ENCODE measurements around the gene DYNLT2.
"Not testable (repeated sequence)": the region's sequence is repeated elsewhere in the genome, so short reads cannot be mapped to it uniquely, and the experiment has no call there.

DYNLT2 gene

GRCh38 chr6:169783401-169783800, 32.0 kb upstream of the DYNLT2 start:
- no peak for DNase-seq

- no peak for DNase-seq
Measured at GRCh38 chr6:169782966-169783365, 31.6 kb upstream of the DYNLT2 start.

GRCh38 chr6:169780571-169781091, 29.3 kb upstream of the DYNLT2 start:
- DNase-seq = no peak

GRCh38 chr6:169779896-169780295, 28.5 kb upstream of the DYNLT2 start:
- no peak for DNase-seq

- no peak for DNase-seq
Measured at GRCh38 chr6:169779092-169779815, 27.9 kb upstream of the DYNLT2 start.

GRCh38 chr6:169778646-169779045, 27.3 kb upstream of the DYNLT2 start:
- DNase-seq = no peak

GRCh38 chr6:169777896-169778295, 26.5 kb upstream of the DYNLT2 start:
- no peak for DNase-seq

- no peak for DNase-seq
Measured at GRCh38 chr6:169776379-169776778, 25.0 kb upstream of the DYNLT2 start.

- DNase-seq = no peak
Measured at GRCh38 chr6:169775321-169775720, 23.9 kb upstream of the DYNLT2 start.

- no peak for DNase-seq
Measured at GRCh38 chr6:169774347-169774746, 23.0 kb upstream of the DYNLT2 start.

GRCh38 chr6:169766921-169767736, 15.8 kb upstream of the DYNLT2 start:
- DNase-seq = no peak

- DNase-seq = no peak
Measured at GRCh38 chr6:169766232-169766631, 14.9 kb upstream of the DYNLT2 start.

- not testable (repeated sequence) for DNase-seq
Measured at GRCh38 chr6:169765789-169766188, 14.4 kb upstream of the DYNLT2 start.

GRCh38 chr6:169763881-169764280, 12.5 kb upstream of the DYNLT2 start:
- DNase-seq = no peak

- no peak for DNase-seq
Measured at GRCh38 chr6:169763308-169763707, 11.9 kb upstream of the DYNLT2 start.

GRCh38 chr6:169755162-169755561, 3.8 kb upstream of the DYNLT2 start:
- no peak for DNase-seq

GRCh38 chr6:169752074-169752623, 777 bp upstream of the DYNLT2 start:
- no peak for DNase-seq

GRCh38 chr6:169746556-169746955, 4.8 kb downstream of the DYNLT2 start:
- DNase-seq = no peak

- no peak for DNase-seq
Measured at GRCh38 chr6:169745405-169745804, 6.0 kb downstream of the DYNLT2 start.

GRCh38 chr6:169741344-169741743, 10.0 kb downstream of the DYNLT2 start:
- DNase-seq = no peak

GRCh38 chr6:169738976-169739529, 12.3 kb downstream of the DYNLT2 start:
- peak; percentile 82 for DNase-seq

GRCh38 chr6:169738204-169738975, 13.0 kb downstream of the DYNLT2 start:
- no peak for DNase-seq

- no peak for DNase-seq
Measured at GRCh38 chr6:169729961-169730360, 21.4 kb downstream of the DYNLT2 start.
